Measurements from ENCODE around the gene ATP5F1C. TPM values are rescaled to one million over a fixed set of nuclear protein-coding genes. Genes with fewer than 3 reads are reported as not detected.
"Not testable (repeated sequence)": the region's sequence is repeated elsewhere in the genome, so short reads cannot be mapped to it uniquely, and the experiment has no call there.

ATP5F1C gene
- total RNA-seq, 3 donors from 2014 or later, result 224 to 245 (median 224) TPM

DNA sequence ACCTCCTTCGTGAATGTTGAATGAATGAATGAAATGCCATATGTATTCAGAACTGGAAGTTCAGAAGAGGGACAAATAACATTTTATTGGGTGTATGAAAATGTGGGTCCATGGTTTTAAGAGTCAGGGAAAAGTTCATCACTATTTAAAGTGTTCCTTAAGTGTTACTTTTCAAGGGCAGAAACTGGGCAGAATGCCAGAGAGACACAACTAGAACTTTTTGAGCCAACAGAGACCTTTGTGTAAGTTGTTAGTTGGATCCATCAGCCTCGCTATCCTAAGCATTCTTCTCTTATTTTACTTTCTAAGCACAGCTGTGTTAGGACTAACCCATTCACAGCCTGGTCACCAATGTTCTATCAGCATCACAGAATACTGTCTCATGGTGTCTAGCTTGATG, 16.8 kb downstream of the ATP5F1C start:
- Histone ChIP-seq H3K27ac (no peak overlapping the region), H3K9me3 (no peaks in the 10 kb centered on the region), H3K4me3 (no peak overlapping the region), H3K4me1 (no peaks in the 10 kb centered on the region), H3K36me3 (peaks cover 19% of the 10 kb centered on the region), H3K27me3 (no peaks in the 10 kb centered on the region)
- intact Hi-C loops (cut with DNase I; ENCODE audit: low total_unique reads), result no loop called here
- TF ChIP-seq POLR2A (IDR thresholded peaks at IDR 0.05), result no peak
- no peak for TF ChIP-seq POLR2AphosphoS5 (IDR thresholded peaks at IDR 0.05)
- TF ChIP-seq, protein P1, sequence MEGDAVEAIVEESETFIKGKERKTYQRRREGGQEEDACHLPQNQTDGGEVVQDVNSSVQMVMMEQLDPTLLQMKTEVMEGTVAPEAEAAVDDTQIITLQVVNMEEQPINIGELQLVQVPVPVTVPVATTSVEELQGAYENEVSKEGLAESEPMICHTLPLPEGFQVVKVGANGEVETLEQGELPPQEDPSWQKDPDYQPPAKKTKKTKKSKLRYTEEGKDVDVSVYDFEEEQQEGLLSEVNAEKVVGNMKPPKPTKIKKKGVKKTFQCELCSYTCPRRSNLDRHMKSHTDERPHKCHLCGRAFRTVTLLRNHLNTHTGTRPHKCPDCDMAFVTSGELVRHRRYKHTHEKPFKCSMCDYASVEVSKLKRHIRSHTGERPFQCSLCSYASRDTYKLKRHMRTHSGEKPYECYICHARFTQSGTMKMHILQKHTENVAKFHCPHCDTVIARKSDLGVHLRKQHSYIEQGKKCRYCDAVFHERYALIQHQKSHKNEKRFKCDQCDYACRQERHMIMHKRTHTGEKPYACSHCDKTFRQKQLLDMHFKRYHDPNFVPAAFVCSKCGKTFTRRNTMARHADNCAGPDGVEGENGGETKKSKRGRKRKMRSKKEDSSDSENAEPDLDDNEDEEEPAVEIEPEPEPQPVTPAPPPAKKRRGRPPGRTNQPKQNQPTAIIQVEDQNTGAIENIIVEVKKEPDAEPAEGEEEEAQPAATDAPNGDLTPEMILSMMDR (IDR thresholded peaks at IDR 0.05), result no peak
- DNase-seq (ENCODE audit: low spot score in 2 of 2), result no peak

DNA sequence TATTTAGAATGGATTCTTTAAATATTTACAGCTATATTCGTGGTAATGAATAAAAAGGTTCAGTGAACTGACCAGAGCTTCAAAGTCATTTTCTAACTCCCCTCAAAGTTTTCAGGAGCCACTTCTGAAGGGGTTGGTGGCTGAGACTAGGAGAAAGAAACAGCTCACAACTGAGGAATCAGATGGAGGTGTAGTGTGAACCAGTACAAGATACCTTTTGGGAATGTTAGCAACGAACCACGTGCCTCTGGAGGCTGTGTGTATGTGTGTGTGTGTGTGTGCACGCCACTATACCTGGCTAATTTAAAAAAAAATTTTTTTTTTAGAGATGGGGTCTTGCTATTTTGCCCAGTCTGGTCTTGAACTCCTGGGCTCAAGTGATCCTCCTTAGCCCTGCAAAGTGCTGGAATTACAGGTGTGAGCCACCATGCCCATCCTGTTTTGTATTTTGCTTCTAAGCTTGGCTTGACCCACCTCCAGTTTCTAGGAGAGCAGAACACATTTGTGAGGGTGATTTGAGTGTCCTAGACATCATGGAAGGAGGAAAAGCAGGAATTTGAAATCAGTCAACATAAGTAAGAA, 20.8 kb downstream of the ATP5F1C start:
- DNase-seq (ENCODE audit: low spot score in 2 of 2), result no peak
- Histone ChIP-seq H3K36me3 (peaks cover 5% of the 10 kb centered on the region), H3K27ac (no peak overlapping the region), H3K4me1 (no peaks in the 10 kb centered on the region), H3K4me3 (no peak overlapping the region), H3K27me3 (no peaks in the 10 kb centered on the region), H3K9me3 (no peaks in the 10 kb centered on the region)
- intact Hi-C loops (cut with DNase I; ENCODE audit: low total_unique reads), result no loop called here
- TF ChIP-seq, protein P1 (IDR thresholded peaks at IDR 0.05), result no peak
- TF ChIP-seq POLR2AphosphoS5 (IDR thresholded peaks at IDR 0.05), result no peak
- TF ChIP-seq POLR2A (IDR thresholded peaks at IDR 0.05), result no peak

GRCh38 chr10:7810443-7810842, 22.5 kb downstream of the ATP5F1C start:
- no peaks in the 10 kb centered on the region for H3K36me3 ChIP-seq
- H3K4me1 ChIP-seq, result no peaks in the 10 kb centered on the region
- no peak overlapping the region for H3K27ac ChIP-seq
- H3K27me3 ChIP-seq, result no peaks in the 10 kb centered on the region
- H3K4me3 ChIP-seq, result no peak overlapping the region
- intact Hi-C loops (cut with DNase I; ENCODE audit: low total_unique reads), result no loop called here
- DNase-seq (ENCODE audit: low spot score in 2 of 2), result no peak
- no peaks in the 10 kb centered on the region for H3K9me3 ChIP-seq
- no peak for TF ChIP-seq POLR2A (IDR thresholded peaks at IDR 0.05)
- TF ChIP-seq, protein P1 (IDR thresholded peaks at IDR 0.05), result no peak
- TF ChIP-seq POLR2AphosphoS5 (IDR thresholded peaks at IDR 0.05), result no peak

DNA sequence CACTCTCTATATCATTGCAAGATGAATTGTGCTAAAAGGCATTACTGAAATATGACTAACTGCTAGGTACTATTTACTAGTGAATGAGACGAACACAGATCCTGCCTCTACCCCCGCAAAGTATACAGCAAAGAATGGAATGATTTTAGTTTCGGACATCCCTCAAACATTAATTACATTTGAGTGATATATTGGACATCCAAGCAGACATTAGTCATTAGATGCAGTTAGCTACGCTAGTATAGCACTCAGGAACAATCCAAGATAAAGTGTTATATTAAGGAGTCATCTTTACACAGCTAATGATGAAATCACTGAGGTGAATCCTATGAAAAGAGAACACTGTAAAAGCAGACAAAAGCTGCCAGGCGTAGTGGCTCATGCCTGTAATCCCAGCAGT, 23.0 kb downstream of the ATP5F1C start:
- TF ChIP-seq, protein P1 (IDR thresholded peaks at IDR 0.05), result no peak
- TF ChIP-seq POLR2AphosphoS5 (IDR thresholded peaks at IDR 0.05), result no peak
- no peaks in the 10 kb centered on the region for H3K36me3 ChIP-seq
- no peaks in the 10 kb centered on the region for H3K4me1 ChIP-seq
- intact Hi-C loops (cut with DNase I; ENCODE audit: low total_unique reads), result no loop called here
- no peak overlapping the region for H3K27ac ChIP-seq
- H3K27me3 ChIP-seq, result no peaks in the 10 kb centered on the region
- no peak for DNase-seq (ENCODE audit: low spot score in 2 of 2)
- H3K4me3 ChIP-seq, result no peak overlapping the region
- no peaks in the 10 kb centered on the region for H3K9me3 ChIP-seq

DNA sequence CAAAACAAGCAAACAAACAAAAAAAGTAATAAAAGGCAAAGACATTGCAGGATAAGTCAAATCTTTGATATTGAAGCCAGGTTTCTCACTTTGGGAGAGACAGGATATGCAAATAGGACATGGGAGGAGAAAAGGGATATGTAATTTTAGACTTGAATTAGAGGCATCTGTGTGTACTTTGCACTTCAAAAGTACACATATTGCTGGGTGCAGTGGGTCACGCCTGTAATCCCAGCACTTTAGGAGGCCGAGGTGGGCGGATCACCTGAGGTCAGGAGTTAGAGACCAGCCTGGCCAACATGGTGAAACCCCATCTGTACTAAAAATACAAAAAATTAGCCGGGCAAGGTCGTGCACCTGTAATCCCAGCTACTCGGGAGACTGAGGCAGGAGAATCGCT, 23.8 kb downstream of the ATP5F1C start:
- H3K4me1 ChIP-seq; H3K27me3 ChIP-seq; H3K27ac ChIP-seq; H3K9me3 ChIP-seq; intact Hi-C loops (cut with DNase I; ENCODE audit: low total_unique reads); DNase-seq (ENCODE audit: low spot score in 2 of 2); H3K4me3 ChIP-seq; H3K36me3 ChIP-seq: not testable (repeated sequence)

DNA sequence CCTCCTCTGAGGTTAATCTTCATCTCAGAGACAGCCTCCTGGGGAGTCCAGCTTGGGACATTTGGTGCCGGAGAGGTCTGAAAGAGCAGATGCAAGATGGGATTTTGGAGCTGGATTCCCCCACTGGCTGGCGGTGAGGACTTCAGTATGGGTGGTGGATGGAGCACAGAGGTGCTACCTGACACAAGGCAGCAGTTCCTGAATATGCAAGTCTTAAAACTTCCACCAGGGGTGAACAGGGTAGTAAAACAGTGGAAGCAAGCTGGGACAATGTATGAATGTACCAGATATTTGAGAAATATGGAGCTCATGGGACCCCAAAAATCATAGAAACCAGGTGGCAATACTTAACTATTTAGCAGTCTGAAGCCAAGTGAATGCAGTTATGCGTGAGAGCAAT, 25.5 kb downstream of the ATP5F1C start:
- Histone ChIP-seq H3K36me3 (no peaks in the 10 kb centered on the region), H3K4me1 (no peaks in the 10 kb centered on the region), H3K27me3 (no peaks in the 10 kb centered on the region), H3K4me3 (no peak overlapping the region), H3K9me3 (no peaks in the 10 kb centered on the region), H3K27ac (no peak overlapping the region)
- TF ChIP-seq, protein P1 (IDR thresholded peaks at IDR 0.05), result no peak
- TF ChIP-seq POLR2A (IDR thresholded peaks at IDR 0.05) (no peak), POLR2AphosphoS5 (IDR thresholded peaks at IDR 0.05) (no peak)
- intact Hi-C loops (cut with DNase I; ENCODE audit: low total_unique reads), result no loop called here
- no peak for DNase-seq (ENCODE audit: low spot score in 2 of 2)

Data from breast epithelium (tissue), 4 donors.